ENCODE data around the gene ZDHHC8.

The ZDHHC8 gene

GRCh38 chr22:20165421-20165820 lies 33.8 kb downstream of the ZDHHC8 start:
- CTCF ChIA-PET = interaction anchor here (1.9 kb wide), 1 partner anchor 119 kb away, joined by 5 read pairs; no protein-coding TSS in a partner anchor
- POLR2A ChIA-PET = no interaction called here

GRCh38 chr22:20165913-20166312 lies 34.3 kb downstream of the ZDHHC8 start:
- no peak overlapping the region for H3K4me3 ChIP-seq (ENCODE audit: low read depth, low read length)
- ChIA-PET CTCF (interaction anchor here (1.5 to 1.9 kb wide), 2 partner anchors 10 to 119 kb away, joined by 5 read pairs; no protein-coding TSS in a partner anchor), POLR2A (no interaction called here)
- DNase-seq (ENCODE audit: low read depth, low spot score) = no peak
- TF ChIP-seq CTCF (IDR thresholded peaks at IDR 0.05; ENCODE audit: insufficient read depth, low read length, missing control alignments) = no peak

More at GRCh38 chr22:20165421-20165820, 33.8 kb downstream of the ZDHHC8 start:
- DNase-seq (ENCODE audit: low read depth, low spot score) = no peak
- TF ChIP-seq CTCF (IDR thresholded peaks at IDR 0.05; ENCODE audit: insufficient read depth, low read length, missing control alignments) = no peak
- H3K4me3 ChIP-seq (ENCODE audit: low read depth, low read length) = no peak overlapping the region

- POLR2A ChIA-PET = no interaction called here
- TF ChIP-seq CTCF (IDR thresholded peaks at IDR 0.05; ENCODE audit: insufficient read depth, low read length, missing control alignments) = no peak
- no peak overlapping the region for H3K4me3 ChIP-seq (ENCODE audit: low read depth, low read length)
- CTCF ChIA-PET = interaction anchor here (1.5 to 1.9 kb wide), 3 partner anchors 9 to 118 kb away, joined by 5 to 7 read pairs (median 5); no protein-coding TSS in a partner anchor
- no peak for DNase-seq (ENCODE audit: low read depth, low spot score)
These were observed 35.1 kb downstream of the ZDHHC8 start for GRCh38 chr22:20166703-20167102.

- ChIA-PET CTCF (interaction anchor here (1.5 to 1.9 kb wide), 2 partner anchors 8 to 11 kb away, joined by 5 to 7 read pairs; no protein-coding TSS in a partner anchor), POLR2A (no interaction called here)
- DNase-seq (ENCODE audit: low read depth, low spot score) = no peak
These were observed 36.2 kb downstream of the ZDHHC8 start for GRCh38 chr22:20167643-20168322.

GRCh38 chr22:20169253-20169822 lies 37.7 kb downstream of the ZDHHC8 start:
- CTCF ChIA-PET = interaction anchor here (0.7 kb wide), 1 partner anchor 12 kb away, joined by 3 read pairs; no protein-coding TSS in a partner anchor
- POLR2A ChIA-PET = no interaction called here
- TF ChIP-seq CTCF (IDR thresholded peaks at IDR 0.05; ENCODE audit: insufficient read depth, low read length, missing control alignments) = no peak
- no peak for DNase-seq (ENCODE audit: low read depth, low spot score)
- H3K4me3 ChIP-seq (ENCODE audit: low read depth, low read length) = no peak overlapping the region

More at GRCh38 chr22:20167643-20168322, 36.2 kb downstream of the ZDHHC8 start:
- no peak overlapping the region for H3K4me3 ChIP-seq (ENCODE audit: low read depth, low read length)
- TF ChIP-seq CTCF (IDR thresholded peaks at IDR 0.05; ENCODE audit: insufficient read depth, low read length, missing control alignments) = no peak

GRCh38 chr22:20170170-20170569 lies 38.6 kb downstream of the ZDHHC8 start:
- DNase-seq (ENCODE audit: low read depth, low spot score) = no peak
- no peak overlapping the region for H3K4me3 ChIP-seq (ENCODE audit: low read depth, low read length)
- ChIA-PET CTCF (no interaction called here), POLR2A (no interaction called here)
- no peak for TF ChIP-seq CTCF (IDR thresholded peaks at IDR 0.05; ENCODE audit: insufficient read depth, low read length, missing control alignments)
